ENCODE measurements around the gene ZNF536. TPM values are rescaled to one million over a fixed set of nuclear protein-coding genes. Genes with fewer than 3 reads are reported as not detected.
A peak's percentile ranks its signal among the peaks of the same experiment; 100 is the strongest.

ZNF536 gene
- total and polyA plus RNA-seq, 9 donors: 1.9 to 7.0 (median 2.9) TPM

- Histone ChIP-seq H3K27me3 (ENCODE audit: control insufficient read depth, insufficient read depth, low read length) (peaks cover 2% of the 10 kb centered on the region), H3K4me1 (ENCODE audit: control insufficient read depth, insufficient read depth, low read length) (peaks cover 11% of the 10 kb centered on the region), H3K27ac (ENCODE audit: low read length) (no peak overlapping the region), H3K9me3 (replicated peaks; ENCODE audit: control insufficient read depth, low read depth, low read length) (no peaks in the 10 kb centered on the region), H3K4me3 (ENCODE audit: low read length) (no peak overlapping the region), H3K36me3 (ENCODE audit: control insufficient read depth, insufficient read depth, low read length) (no peaks in the 10 kb centered on the region)
- 62% methylated on average over 15 of the region's 22 CpGs for WGBS (ENCODE audit: insufficient coverage)
- DNase-seq: no peak
Measured at GRCh38 chr19:30566681-30567420, 194.7 kb downstream of the ZNF536 start.

- Histone ChIP-seq H3K36me3 (ENCODE audit: control insufficient read depth, insufficient read depth, low read length) (no peaks in the 10 kb centered on the region), H3K27me3 (ENCODE audit: control insufficient read depth, insufficient read depth, low read length) (peaks cover 2% of the 10 kb centered on the region), H3K4me1 (ENCODE audit: control insufficient read depth, insufficient read depth, low read length) (peaks cover 11% of the 10 kb centered on the region), H3K4me3 (ENCODE audit: low read length) (no peak overlapping the region), H3K27ac (ENCODE audit: low read length) (no peak overlapping the region), H3K9me3 (replicated peaks; ENCODE audit: control insufficient read depth, low read depth, low read length) (no peaks in the 10 kb centered on the region)
- WGBS (ENCODE audit: insufficient coverage): 30% methylated on average over 2 of the region's 15 CpGs
- DNase-seq: no peak
Measured at GRCh38 chr19:30567536-30568232, 195.5 kb downstream of the ZNF536 start.

- H3K4me1 ChIP-seq (ENCODE audit: control insufficient read depth, insufficient read depth, low read length): peaks cover 6% of the 10 kb centered on the region
- no peak for DNase-seq
- H3K9me3 ChIP-seq (replicated peaks; ENCODE audit: control insufficient read depth, low read depth, low read length): no peaks in the 10 kb centered on the region
- H3K27ac ChIP-seq (ENCODE audit: low read length): no peak overlapping the region
- no peaks in the 10 kb centered on the region for H3K36me3 ChIP-seq (ENCODE audit: control insufficient read depth, insufficient read depth, low read length)
- H3K27me3 ChIP-seq (ENCODE audit: control insufficient read depth, insufficient read depth, low read length): peaks cover 2% of the 10 kb centered on the region
- H3K4me3 ChIP-seq (ENCODE audit: low read length): no peak overlapping the region
- 78% methylated on average over 4 of the region's 14 CpGs for WGBS (ENCODE audit: insufficient coverage)
Measured at GRCh38 chr19:30570194-30570593, 198.0 kb downstream of the ZNF536 start.

- no peaks in the 10 kb centered on the region for H3K4me1 ChIP-seq (ENCODE audit: control insufficient read depth, insufficient read depth, low read length)
- no peaks in the 10 kb centered on the region for H3K36me3 ChIP-seq (ENCODE audit: control insufficient read depth, insufficient read depth, low read length)
- no peaks in the 10 kb centered on the region for H3K27me3 ChIP-seq (ENCODE audit: control insufficient read depth, insufficient read depth, low read length)
- no peak overlapping the region for H3K27ac ChIP-seq (ENCODE audit: low read length)
- H3K9me3 ChIP-seq (replicated peaks; ENCODE audit: control insufficient read depth, low read depth, low read length): no peaks in the 10 kb centered on the region
- WGBS (ENCODE audit: insufficient coverage): 83% methylated on average over 1 of the region's 6 CpGs
- no peak for DNase-seq
- H3K4me3 ChIP-seq (ENCODE audit: low read length): no peak overlapping the region
Measured at GRCh38 chr19:30577551-30578105, 205.4 kb downstream of the ZNF536 start.

- no CpG with 5 or more reads among the region's 3 CpGs for WGBS (ENCODE audit: insufficient coverage)
- no peak overlapping the region for H3K4me3 ChIP-seq (ENCODE audit: low read length)
- H3K9me3 ChIP-seq (replicated peaks; ENCODE audit: control insufficient read depth, low read depth, low read length): no peaks in the 10 kb centered on the region
- no peak for DNase-seq
- H3K27ac ChIP-seq (ENCODE audit: low read length): no peak overlapping the region
- no peaks in the 10 kb centered on the region for H3K27me3 ChIP-seq (ENCODE audit: control insufficient read depth, insufficient read depth, low read length)
- no peaks in the 10 kb centered on the region for H3K4me1 ChIP-seq (ENCODE audit: control insufficient read depth, insufficient read depth, low read length)
- no peaks in the 10 kb centered on the region for H3K36me3 ChIP-seq (ENCODE audit: control insufficient read depth, insufficient read depth, low read length)
Measured at GRCh38 chr19:30579419-30579818, 207.2 kb downstream of the ZNF536 start.

- H3K4me1 ChIP-seq (ENCODE audit: control insufficient read depth, insufficient read depth, low read length): no peaks in the 10 kb centered on the region
- H3K27me3 ChIP-seq (ENCODE audit: control insufficient read depth, insufficient read depth, low read length): no peaks in the 10 kb centered on the region
- no peak for DNase-seq
- H3K9me3 ChIP-seq (replicated peaks; ENCODE audit: control insufficient read depth, low read depth, low read length): no peaks in the 10 kb centered on the region
- H3K4me3 ChIP-seq (ENCODE audit: low read length): no peak overlapping the region
- no peak overlapping the region for H3K27ac ChIP-seq (ENCODE audit: low read length)
- WGBS (ENCODE audit: insufficient coverage): 82% methylated on average over 2 of the region's 4 CpGs
- H3K36me3 ChIP-seq (ENCODE audit: control insufficient read depth, insufficient read depth, low read length): no peaks in the 10 kb centered on the region
Measured at GRCh38 chr19:30580673-30581072, 208.5 kb downstream of the ZNF536 start.

GRCh38 chr19:30584090-30584489 lies 211.9 kb downstream of the ZNF536 start:
- no peak overlapping the region for H3K4me3 ChIP-seq (ENCODE audit: low read length)
- no peak for DNase-seq
- no peaks in the 10 kb centered on the region for H3K36me3 ChIP-seq (ENCODE audit: control insufficient read depth, insufficient read depth, low read length)
- H3K27ac ChIP-seq (ENCODE audit: low read length): no peak overlapping the region
- 33% methylated on average over 1 of the region's 8 CpGs for WGBS (ENCODE audit: insufficient coverage)
- no peaks in the 10 kb centered on the region for H3K9me3 ChIP-seq (replicated peaks; ENCODE audit: control insufficient read depth, low read depth, low read length)
- H3K4me1 ChIP-seq (ENCODE audit: control insufficient read depth, insufficient read depth, low read length): no peaks in the 10 kb centered on the region
- H3K27me3 ChIP-seq (ENCODE audit: control insufficient read depth, insufficient read depth, low read length): peaks cover 1% of the 10 kb centered on the region

- Histone ChIP-seq H3K4me3 (ENCODE audit: low read length) (no peak overlapping the region), H3K27ac (ENCODE audit: low read length) (no peak overlapping the region), H3K4me1 (ENCODE audit: control insufficient read depth, insufficient read depth, low read length) (peaks cover 15% of the 10 kb centered on the region), H3K36me3 (ENCODE audit: control insufficient read depth, insufficient read depth, low read length) (no peaks in the 10 kb centered on the region), H3K27me3 (ENCODE audit: control insufficient read depth, insufficient read depth, low read length) (peaks cover 2% of the 10 kb centered on the region), H3K9me3 (replicated peaks; ENCODE audit: control insufficient read depth, low read depth, low read length) (no peaks in the 10 kb centered on the region)
- DNase-seq: peak; percentile 19
- 55% methylated on average over 4 of the region's 5 CpGs for WGBS (ENCODE audit: insufficient coverage)
Measured at GRCh38 chr19:30587869-30588268, 215.7 kb downstream of the ZNF536 start.

- no peak overlapping the region for H3K4me3 ChIP-seq (ENCODE audit: low read length)
- H3K27me3 ChIP-seq (ENCODE audit: control insufficient read depth, insufficient read depth, low read length): peaks cover 2% of the 10 kb centered on the region
- H3K4me1 ChIP-seq (ENCODE audit: control insufficient read depth, insufficient read depth, low read length): peaks cover 23% of the 10 kb centered on the region
- no peaks in the 10 kb centered on the region for H3K9me3 ChIP-seq (replicated peaks; ENCODE audit: control insufficient read depth, low read depth, low read length)
- peak; percentile 59 for DNase-seq
- whole genome bisulfite sequencing (ENCODE audit: insufficient coverage): no CpG with 5 or more reads among the region's 1 CpG
- no peak overlapping the region for H3K27ac ChIP-seq (ENCODE audit: low read length)
- no peaks in the 10 kb centered on the region for H3K36me3 ChIP-seq (ENCODE audit: control insufficient read depth, insufficient read depth, low read length)
Measured at GRCh38 chr19:30590596-30591229, 218.5 kb downstream of the ZNF536 start.

GRCh38 chr19:30593356-30593755 lies 221.2 kb downstream of the ZNF536 start:
- H3K27me3 ChIP-seq (ENCODE audit: control insufficient read depth, insufficient read depth, low read length): peaks cover 5% of the 10 kb centered on the region
- DNase-seq: peak; percentile 6
- H3K9me3 ChIP-seq (replicated peaks; ENCODE audit: control insufficient read depth, low read depth, low read length): no peaks in the 10 kb centered on the region
- H3K27ac ChIP-seq (ENCODE audit: low read length): no peak overlapping the region
- H3K36me3 ChIP-seq (ENCODE audit: control insufficient read depth, insufficient read depth, low read length): no peaks in the 10 kb centered on the region
- H3K4me3 ChIP-seq (ENCODE audit: low read length): no peak overlapping the region
- peaks cover 23% of the 10 kb centered on the region for H3K4me1 ChIP-seq (ENCODE audit: control insufficient read depth, insufficient read depth, low read length)
- 52% methylated on average over 5 of the region's 5 CpGs for WGBS (ENCODE audit: insufficient coverage)
